Right lobe of liver (tissue), 6 donors: ENCODE measurements around the gene NXPH2. TPM values are rescaled to one million over a fixed set of nuclear protein-coding genes. Genes with fewer than 3 reads are reported as not detected.
"Not testable (repeated sequence)": the region's sequence is repeated elsewhere in the genome, so short reads cannot be mapped to it uniquely, and the experiment has no call there.

Experiments used
- ATAC-seq, 4 donors: fragments of 200-7000 bp; cut with Tn5 transposase; one replicate each; pipeline ENCODE4 v1.9.1; 2020; ENCODE audit warnings: mild to moderate bottlenecking in 4 of 4, moderate library complexity in 4 of 4
- DNase-seq, 3 donors: peaks; one replicate each; pipeline ENCODE4 v3.0.0-alpha.2; 2020
- H3K27ac ChIP-seq, 3 donors: fragments of 200-600 bp; one replicate each; pipeline ENCODE4 v1.8.0; 2022
- H3K27me3 ChIP-seq, 2 donors: fragments of 200-600 bp; one replicate each; pipeline ENCODE4 v1.8.0; 2022
- H3K36me3 ChIP-seq, 4 donors: fragments of 200-600 bp; sonication (generic) in 1 of 4; one replicate each; pipeline versions ENCODE4 v1.5.1 to v1.8.0; 2017 to 2022; ENCODE audit warnings: control low read depth in 1 of 4
- H3K4me1 ChIP-seq, 4 donors: fragments of 200-600 bp; sonication (generic) in 1 of 4; one replicate each; pipeline versions ENCODE4 v1.5.1 to v1.8.0; 2017 to 2022; ENCODE audit warnings: control low read depth in 1 of 4
- H3K4me3 ChIP-seq, 3 donors: fragments of 200-600 bp; one replicate each; pipeline ENCODE4 v1.8.0; 2022
- H3K9me3 ChIP-seq, 4 donors: fragments of 200-600 bp; sonication (generic) in 1 of 4; one replicate each; pipeline versions ENCODE4 v1.5.1 to v1.8.0; 2017 to 2022; ENCODE audit warnings: control low read depth in 1 of 4
- POLR2A ChIP-seq: fragments of 450-650 bp; IDR thresholded peaks from one replicate; pipeline ENCODE4 v1.6.1; 2017; ENCODE audit warnings: antibody characterized with exemption, mild to moderate bottlenecking
- WGBS: methylation state at CpG from one replicate; pipeline ENCODE4 v1.1.6; 2018; ENCODE audit warnings: low coverage, low lambda C conversion rate; ENCODE audit not compliant: insufficient coverage; ENCODE audit errors: missing lambda C conversion rate; 5-methylcytosine and 5-hydroxymethylcytosine counted together
- intact Hi-C, 2 donors: fragments of 100-400 bp; cut with DNase I; formaldehyde crosslinking; loops; one replicate each; pipeline versions ENCODE4 v1.11.2 to v1.14.1; 2022
- total RNA-seq, 6 experiments: library from RNA; depleted of rRNA in 2 of 6; stranded (reverse); fragments of >200 nt in 2 of 6; fragmentation: NEBNext Ultra II Directional in 3 of 6; extraction: Animal tissue kit (Norgen Biotek cat#: 25700) in 3 of 6; gene quantifications; one replicate each; pipeline versions ENCODE4 v1.1.0 to v1.2.4, GENCODE V29; 2016 to 2023
- TF ChIP-seq, protein P1 (sequence below), 4 donors: fragments of 200-600 bp in 3 of 4; fragments of 450-650 bp in 1 of 4; IDR thresholded peaks; one replicate each; pipeline versions ENCODE4 v1.5.1 to v1.8.0; 2016 to 2022; ENCODE audit warnings: antibody characterized with exemption in 4 of 4, mild to moderate bottlenecking in 2 of 4
- donor health status: DM: no; HTN: yes; CAD: no.
- donor health status: DM: no; HTN: no; CAD: no.
- donor health status: DM: no; HTN: no; CAD: no.
- donor health status: DM: no; HTN: yes; CAD: no.
- donor health status: DM: no; HTN: yes; CAD: no.

Gene NXPH2
- total RNA-seq, 6 experiments from 2014 or later, result not detected

DNA sequence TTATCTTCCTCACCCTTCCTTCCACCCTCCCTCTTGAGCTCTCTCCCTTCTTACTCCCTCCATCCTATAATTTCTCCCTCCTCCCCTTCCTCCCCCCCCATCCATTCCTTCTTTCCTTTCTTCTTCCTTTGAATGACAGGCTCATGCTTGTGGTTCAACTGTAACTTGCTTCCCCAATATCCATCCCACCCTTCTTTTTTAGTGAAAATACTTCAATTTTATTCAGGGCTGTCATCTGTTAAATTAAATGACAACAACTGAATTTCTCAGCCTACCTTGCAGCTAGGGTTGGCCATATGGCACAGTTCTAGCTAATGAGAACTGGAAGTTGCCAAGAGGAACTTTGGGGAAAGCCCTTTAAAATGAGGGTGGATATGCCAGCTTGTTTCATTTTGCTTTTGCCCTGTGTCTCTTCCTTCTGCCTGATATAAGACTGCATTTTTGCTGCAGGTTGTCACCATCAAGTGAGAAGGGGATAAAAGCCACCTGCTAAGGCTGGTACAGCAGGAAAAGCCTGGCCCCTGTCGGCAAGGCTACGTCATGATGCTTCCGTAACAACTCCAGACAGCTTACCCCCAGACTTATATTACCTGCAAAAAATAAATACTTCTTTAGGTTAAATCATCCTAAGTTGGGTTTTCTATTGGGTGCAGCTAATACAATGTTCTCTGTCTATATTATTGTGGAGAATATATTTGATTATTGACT lies 121.8 kb downstream of the NXPH2 start:
- WGBS, result 88% methylated on average over 3 of the region's 3 CpGs
- Histone ChIP-seq H3K4me3 (no peak overlapping the region), H3K27me3 (no peaks in the 10 kb centered on the region), H3K36me3 (no peaks in the 10 kb centered on the region), H3K27ac (no peak overlapping the region), H3K9me3 (no peaks in the 10 kb centered on the region), H3K4me1 (no peaks in the 10 kb centered on the region)
- DNase-seq (no peak), ATAC-seq (no peak)
- intact Hi-C loops, result no loop called here
- no peak for TF ChIP-seq POLR2A
- TF ChIP-seq, protein P1, sequence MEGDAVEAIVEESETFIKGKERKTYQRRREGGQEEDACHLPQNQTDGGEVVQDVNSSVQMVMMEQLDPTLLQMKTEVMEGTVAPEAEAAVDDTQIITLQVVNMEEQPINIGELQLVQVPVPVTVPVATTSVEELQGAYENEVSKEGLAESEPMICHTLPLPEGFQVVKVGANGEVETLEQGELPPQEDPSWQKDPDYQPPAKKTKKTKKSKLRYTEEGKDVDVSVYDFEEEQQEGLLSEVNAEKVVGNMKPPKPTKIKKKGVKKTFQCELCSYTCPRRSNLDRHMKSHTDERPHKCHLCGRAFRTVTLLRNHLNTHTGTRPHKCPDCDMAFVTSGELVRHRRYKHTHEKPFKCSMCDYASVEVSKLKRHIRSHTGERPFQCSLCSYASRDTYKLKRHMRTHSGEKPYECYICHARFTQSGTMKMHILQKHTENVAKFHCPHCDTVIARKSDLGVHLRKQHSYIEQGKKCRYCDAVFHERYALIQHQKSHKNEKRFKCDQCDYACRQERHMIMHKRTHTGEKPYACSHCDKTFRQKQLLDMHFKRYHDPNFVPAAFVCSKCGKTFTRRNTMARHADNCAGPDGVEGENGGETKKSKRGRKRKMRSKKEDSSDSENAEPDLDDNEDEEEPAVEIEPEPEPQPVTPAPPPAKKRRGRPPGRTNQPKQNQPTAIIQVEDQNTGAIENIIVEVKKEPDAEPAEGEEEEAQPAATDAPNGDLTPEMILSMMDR (IDR thresholded peaks at IDR 0.05), result no peak

DNA sequence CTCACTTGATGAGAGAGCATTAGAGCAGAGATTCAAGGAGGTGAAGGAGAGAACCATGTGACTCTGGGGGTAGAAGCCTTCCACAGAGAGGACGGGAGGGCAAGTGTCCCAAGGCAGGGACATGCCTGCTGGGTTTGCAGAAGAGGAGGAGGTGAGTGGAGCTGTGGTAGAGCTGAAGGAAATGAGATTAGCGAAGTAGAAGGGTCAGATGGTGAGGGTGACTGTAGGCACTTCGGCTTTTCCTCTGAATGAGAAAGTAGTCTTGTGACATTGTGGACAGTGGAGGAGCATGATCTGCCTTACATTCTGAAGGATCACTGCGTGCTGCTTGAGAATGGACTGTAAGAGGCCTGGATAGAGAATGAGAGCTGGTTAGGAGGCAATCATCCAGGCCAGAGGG lies 126.0 kb downstream of the NXPH2 start:
- intact Hi-C loops, result no loop called here
- DNase-seq (no peak), ATAC-seq (no peak)
- Histone ChIP-seq H3K36me3 (no peaks in the 10 kb centered on the region), H3K4me3 (no peak overlapping the region), H3K4me1 (no peaks in the 10 kb centered on the region), H3K27me3 (no peaks in the 10 kb centered on the region), H3K9me3 (no peaks in the 10 kb centered on the region), H3K27ac (no peak overlapping the region)
- whole genome bisulfite sequencing, result 67% methylated on average over 4 of the region's 4 CpGs
- no peak for TF ChIP-seq POLR2A

DNA sequence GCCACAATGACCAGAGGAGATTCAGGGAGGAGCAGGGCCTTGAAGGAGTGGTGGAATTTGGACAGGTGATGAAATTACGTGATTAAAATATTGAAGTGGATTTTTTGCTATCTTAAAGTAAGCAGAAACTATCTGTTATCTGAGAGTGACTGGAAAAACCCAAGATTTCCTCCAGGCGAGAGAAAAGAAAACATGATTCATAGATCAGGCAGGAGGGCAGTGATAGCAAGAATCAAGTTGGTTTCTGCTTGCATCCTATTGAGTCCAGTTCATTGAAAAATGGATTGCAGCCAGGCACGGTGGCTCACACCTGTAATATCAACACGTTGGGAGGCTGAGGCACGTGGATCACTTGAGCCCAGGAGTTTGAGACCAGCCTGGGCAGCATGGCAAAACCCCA lies 127.8 kb downstream of the NXPH2 start:
- intact Hi-C loops, result no loop called here
- DNase-seq, result no peak
- ATAC-seq, result no peak
- Histone ChIP-seq H3K27ac (no peak overlapping the region), H3K4me1 (no peaks in the 10 kb centered on the region), H3K9me3 (no peaks in the 10 kb centered on the region), H3K27me3 (no peaks in the 10 kb centered on the region), H3K4me3 (no peak overlapping the region), H3K36me3 (no peaks in the 10 kb centered on the region)
- WGBS, result 69% methylated on average over 5 of the region's 5 CpGs
- TF ChIP-seq, protein P1 (IDR thresholded peaks at IDR 0.05), result no peak
- TF ChIP-seq POLR2A, result no peak

DNA sequence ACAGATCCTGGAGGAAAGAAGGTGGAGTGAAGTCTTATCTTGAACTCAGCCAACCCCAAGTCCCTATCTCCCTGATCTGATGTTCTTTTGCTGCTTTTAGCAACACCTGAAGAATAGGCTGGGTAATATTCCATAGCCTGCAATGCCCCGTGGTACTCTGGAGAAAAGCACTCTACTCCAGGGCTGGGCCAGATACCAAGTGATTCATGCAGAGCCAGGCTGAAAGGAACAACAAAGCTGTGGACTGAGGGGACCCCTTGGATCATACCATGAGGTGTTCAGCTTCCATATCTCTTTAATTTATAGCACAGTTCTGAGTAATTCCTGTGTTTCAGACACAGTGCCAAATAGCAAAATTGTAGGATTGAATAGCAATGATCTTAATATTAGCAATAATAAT lies 130.6 kb downstream of the NXPH2 start:
- no peaks in the 10 kb centered on the region for H3K9me3 ChIP-seq
- DNase-seq (no peak), ATAC-seq (no peak)
- WGBS, result 55% methylated on average over 1 of the region's 1 CpG
- no peaks in the 10 kb centered on the region for H3K4me1 ChIP-seq
- H3K27me3 ChIP-seq, result no peaks in the 10 kb centered on the region
- no peaks in the 10 kb centered on the region for H3K36me3 ChIP-seq
- intact Hi-C loops, result no loop called here
- TF ChIP-seq, protein P1 (IDR thresholded peaks at IDR 0.05), result no peak
- TF ChIP-seq POLR2A, result no peak
- no peak overlapping the region for H3K27ac ChIP-seq
- H3K4me3 ChIP-seq, result no peak overlapping the region

DNA sequence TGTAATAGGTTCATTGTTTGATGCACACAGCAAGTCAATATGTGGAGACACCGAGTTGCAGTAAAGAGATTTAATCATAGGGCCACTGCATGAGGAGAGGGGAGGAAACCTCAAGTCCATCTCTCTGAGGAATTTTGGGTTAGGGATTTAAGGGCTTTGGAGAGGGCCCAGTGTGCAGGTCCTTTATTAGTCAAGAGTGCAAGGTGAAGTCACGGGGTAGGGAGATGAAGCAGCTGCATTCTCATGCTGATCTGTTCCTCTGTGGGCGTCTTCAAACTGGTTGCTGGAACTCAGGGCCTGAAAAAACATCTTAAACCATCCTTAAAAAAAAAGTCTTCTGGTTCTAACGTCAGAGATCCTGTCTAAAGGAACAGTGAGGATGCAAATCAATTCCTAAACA lies 131.6 kb downstream of the NXPH2 start:
- intact Hi-C loops, result no loop called here
- no peaks in the 10 kb centered on the region for H3K9me3 ChIP-seq
- H3K27me3 ChIP-seq, result no peaks in the 10 kb centered on the region
- H3K36me3 ChIP-seq, result no peaks in the 10 kb centered on the region
- no peaks in the 10 kb centered on the region for H3K4me1 ChIP-seq
- H3K27ac ChIP-seq, result no peak overlapping the region
- whole genome bisulfite sequencing, result 43% methylated on average over 4 of the region's 4 CpGs
- DNase-seq, result no peak
- no peak overlapping the region for H3K4me3 ChIP-seq
- TF ChIP-seq POLR2A, result no peak
- TF ChIP-seq, protein P1 (IDR thresholded peaks at IDR 0.05), result no peak
- ATAC-seq, result no peak

DNA sequence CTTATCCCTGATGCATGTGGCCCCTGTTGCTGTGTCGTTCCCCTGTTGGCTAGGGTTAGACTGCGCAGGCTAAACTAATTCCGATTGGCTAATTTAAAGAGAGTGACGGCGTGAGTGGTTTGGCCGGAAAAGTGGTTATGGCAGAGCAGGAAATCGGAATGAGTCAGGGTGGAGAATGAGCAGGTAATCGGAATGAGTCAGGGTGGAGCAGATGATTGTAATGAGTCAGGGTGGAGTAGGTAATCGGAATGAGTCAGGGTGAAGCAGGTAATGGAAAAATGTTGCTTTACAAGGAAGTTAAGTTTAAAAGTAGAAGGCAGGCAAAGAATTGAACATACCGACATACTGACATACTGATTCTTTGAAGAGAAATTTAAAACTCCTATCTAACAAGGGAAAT lies 135.4 kb downstream of the NXPH2 start:
- ATAC-seq, H3K27ac ChIP-seq, H3K36me3 ChIP-seq, DNase-seq, H3K27me3 ChIP-seq, intact Hi-C loops, H3K9me3 ChIP-seq, H3K4me1 ChIP-seq, H3K4me3 ChIP-seq: not testable (repeated sequence)
- 83% methylated on average over 9 of the region's 10 CpGs for WGBS
